Activated CD4-positive, alpha-beta T cell treated with anti-CD3 and anti-CD28 coated beads for 48 hours (primary cell): ENCODE measurements around the gene ZNF764.
"Not testable (repeated sequence)": the region's sequence is repeated elsewhere in the genome, so short reads cannot be mapped to it uniquely, and the experiment has no call there.

Source experiments
- DNase-seq: peaks from one replicate; pipeline ENCODE4 v3.0.0-alpha.2; 2020

The ZNF764 gene

GRCh38 chr16:30526137-30526822 is 31.9 kb downstream of the ZNF764 start, which contains the start of gene ZNF768:
TSS of gene ZNF768 (minus strand) at chr16:30526566. CDS start at chr16:30526413, 153 bp downstream.
- DNase-seq = peak; percentile 42

DNA sequence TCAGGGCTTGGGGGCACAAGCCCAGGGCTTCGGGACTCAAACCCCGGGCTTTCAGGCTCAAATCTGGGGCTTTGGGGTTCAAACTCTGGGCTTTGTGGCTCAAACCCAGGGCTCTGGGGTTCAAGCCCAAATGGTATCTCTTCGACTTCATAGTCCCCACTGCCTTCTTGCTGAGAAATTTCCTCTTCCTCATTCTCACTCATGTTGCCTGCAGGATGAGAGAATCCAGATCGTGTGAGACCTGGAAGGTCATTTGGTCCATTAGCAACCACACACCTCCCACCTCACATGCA is 32.4 kb downstream of the ZNF764 start:
- DNase-seq = no peak

DNA sequence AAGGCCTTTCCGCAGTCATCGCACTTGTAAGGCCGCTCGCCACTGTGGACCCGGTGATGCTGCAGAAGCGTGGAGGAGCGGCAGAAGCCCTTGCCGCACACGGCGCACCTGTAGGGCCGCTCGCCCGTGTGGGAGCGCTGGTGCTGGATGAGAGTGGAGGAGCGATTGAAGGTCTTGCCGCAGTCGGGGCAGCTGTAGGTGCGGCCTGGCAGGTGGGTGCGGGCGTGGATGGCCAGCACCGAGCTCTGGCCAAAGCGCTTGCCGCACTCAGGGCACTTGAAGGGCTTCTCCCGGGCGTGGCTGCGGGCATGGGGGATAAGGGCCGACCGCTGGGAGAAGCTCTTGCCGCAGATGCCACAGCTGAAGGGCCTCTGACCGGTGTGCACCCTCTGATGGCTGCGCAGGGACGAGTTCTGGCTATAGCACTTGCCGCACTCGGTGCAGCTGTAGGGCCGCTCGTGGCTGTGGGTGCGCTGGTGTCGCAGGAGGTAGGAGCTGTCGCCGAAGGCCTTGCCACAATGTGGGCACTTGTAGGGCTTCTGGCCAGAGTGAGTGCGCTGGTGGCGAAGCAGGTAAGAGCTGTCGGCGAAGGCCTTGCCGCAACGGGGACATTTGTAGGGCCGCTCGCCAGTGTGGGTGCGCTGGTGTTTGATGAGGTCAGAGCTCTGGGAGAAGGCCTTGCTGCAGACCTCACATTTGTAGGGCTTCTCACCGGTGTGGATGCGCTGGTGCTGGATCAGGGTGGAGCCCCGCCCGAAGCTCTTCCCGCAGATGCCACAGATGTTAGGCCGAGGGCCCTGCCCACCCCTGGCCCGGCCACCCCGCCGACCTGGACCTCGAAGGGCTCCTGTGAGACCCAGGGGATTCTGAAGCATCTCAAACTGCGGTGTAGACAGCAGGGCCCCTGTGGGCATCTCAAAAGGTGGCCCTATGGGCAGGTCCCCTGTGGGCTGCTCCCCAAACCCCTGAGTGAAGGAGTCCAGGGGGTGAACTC is 33.3 kb downstream of the ZNF764 start:
- no peak for DNase-seq

- no peak for DNase-seq
Observed at GRCh38 chr16:30523768-30524574, 34.2 kb downstream of the ZNF764 start.

GRCh38 chr16:30522702-30523463 is 35.3 kb downstream of the ZNF764 start:
- not testable (repeated sequence) for DNase-seq

DNA sequence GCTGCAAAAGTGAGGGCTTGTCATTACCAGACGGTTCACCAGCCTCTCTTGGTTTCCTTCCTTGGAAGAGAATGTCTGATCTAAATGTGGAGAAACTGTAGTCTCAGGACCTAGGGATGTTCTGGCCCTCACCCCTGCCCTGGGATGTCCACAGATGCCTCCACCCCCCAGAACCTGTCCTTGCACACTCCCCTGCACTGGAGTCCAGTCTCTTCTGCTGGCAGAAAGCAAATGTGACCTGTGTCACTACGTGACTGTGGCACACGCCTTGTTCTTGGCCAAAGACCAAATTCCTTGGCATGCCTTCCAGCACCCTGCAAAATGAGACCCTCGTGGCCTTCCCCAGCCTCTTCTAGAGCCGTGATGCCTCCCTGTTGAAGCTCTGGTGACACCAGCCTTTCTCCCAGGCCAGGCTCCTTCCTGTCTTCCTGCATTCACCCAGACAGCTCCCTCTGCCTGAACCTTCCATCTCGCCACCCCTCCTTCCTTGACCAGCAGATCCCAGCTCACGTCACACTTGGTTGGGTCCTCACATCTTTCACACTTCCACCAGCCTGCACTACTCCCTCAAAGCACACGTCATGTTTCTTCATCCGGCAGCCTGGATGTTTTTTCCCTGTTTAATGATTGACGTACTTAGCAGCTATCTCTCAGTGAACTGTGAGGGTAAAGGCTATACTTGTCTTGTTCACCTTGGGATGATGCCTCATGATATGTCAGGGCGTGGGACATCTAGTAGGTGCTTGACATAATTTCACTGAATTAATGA is 36.1 kb downstream of the ZNF764 start:
- DNase-seq = no peak

- DNase-seq = no peak
Observed at GRCh38 chr16:30521476-30521872, 36.7 kb downstream of the ZNF764 start.

- DNase-seq = no peak
Observed at GRCh38 chr16:30519120-30520049, 38.8 kb downstream of the ZNF764 start.

DNA sequence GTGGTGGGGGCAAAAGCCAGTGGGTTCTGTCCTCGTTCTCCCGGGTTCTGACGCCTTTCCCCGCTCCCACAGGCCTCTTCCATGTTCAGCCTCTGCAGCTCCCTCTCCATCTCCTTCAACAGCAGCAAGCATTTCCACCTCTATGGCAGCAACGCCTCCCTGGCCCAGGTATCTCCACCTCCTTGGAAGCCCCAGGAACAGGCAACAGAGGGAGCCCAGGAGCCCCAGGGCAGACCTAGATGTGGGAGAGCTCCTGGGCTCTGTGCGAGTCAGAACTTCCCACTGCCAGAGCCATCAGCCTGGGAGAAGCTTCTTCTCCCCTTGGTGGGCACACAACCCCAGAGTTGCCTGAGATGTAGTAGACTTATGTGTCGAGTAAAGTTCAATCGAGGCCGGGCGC is 39.6 kb downstream of the ZNF764 start:
- DNase-seq = no peak

- DNase-seq = no peak
Observed at GRCh38 chr16:30515275-30515674, 42.9 kb downstream of the ZNF764 start.

DNA sequence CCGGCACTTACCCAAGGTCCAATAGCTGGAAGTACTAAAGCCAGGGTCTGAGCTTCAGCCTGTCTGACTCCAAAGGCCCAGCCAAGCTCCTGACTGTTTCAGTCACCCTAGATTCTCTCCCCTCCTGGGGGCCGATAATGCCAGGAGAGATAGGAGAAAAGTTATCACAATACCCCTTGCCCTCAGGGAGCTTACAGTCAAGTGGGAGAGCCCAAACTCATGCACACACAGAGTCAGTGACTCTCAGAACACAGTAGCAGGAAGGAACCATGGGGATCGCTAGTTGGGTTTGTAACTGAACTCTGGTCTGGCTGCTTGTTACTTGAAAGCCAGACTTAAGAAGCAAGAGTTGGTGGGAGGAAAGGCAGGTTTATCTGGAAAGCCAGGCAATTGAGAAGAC is 46.7 kb downstream of the ZNF764 start:
- no peak for DNase-seq

- DNase-seq = no peak
Observed at GRCh38 chr16:30510376-30510938, 47.7 kb downstream of the ZNF764 start.

GRCh38 chr16:30509081-30509765 is 49.0 kb downstream of the ZNF764 start:
- no peak for DNase-seq
